D721Med (cell line): Measurements from ENCODE around the gene LRFN2.

ENCODE experiments used
- DNase-seq: peaks from one replicate; pipeline ENCODE4 v3.0.0; 2011; ENCODE audit warnings: low spot score; ENCODE audit not compliant: insufficient read length
- FAIRE-seq: peaks from 2 replicates; lab custom pipeline; 2011; peaks lifted over from hg19 to GRCh38; lab: Jason Lieb, UNC
- TF ChIP-seq, protein P1 (sequence below): IDR thresholded peaks from 2 replicates; pipeline ENCODE4 v1.5.1; 2012; ENCODE audit warnings: mild to moderate bottlenecking, control low read depth; ENCODE audit not compliant: insufficient read depth; ENCODE audit errors: missing control alignments

Gene LRFN2

DNA sequence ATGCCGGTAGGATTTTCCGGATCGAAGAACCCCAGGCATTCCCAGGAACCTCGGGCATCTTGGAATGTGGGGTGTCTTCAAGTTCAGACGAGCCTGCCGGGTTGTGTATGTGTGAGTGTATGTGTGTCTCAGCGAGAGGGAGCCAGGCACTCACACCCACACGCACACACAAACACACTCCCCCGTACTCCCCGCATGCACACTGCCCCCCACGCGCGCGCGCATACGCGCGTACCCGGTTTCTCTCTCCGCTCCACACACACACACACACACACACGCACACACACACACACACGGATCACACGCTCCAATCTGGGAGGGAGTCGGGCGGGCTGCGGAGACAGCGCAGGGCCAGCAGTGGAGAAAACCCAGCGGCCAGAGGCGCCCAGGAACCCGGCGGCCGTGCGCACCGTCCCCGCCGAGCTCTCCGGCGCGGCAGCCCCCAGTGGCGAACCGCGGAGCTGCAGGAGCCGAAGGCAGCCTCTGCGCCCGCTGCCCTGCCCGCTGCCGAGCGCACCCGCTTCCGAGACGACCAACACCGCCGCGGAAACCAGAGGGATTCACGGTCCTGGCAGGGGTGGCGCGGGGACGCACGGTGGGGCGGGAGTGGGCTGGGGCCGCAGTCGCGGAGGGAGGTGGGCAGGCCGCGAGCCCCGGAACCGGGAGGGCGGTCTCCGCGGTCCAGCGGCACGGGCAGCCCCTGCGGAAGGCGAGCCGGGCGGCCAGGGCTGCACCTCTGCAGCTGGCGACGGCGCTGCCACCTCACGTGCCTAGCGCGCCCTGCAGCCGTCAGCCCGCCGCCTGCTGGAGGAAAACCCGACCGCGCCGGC lies at the start of gene LRFN2:
TSS of gene LRFN2 (minus strand) at position 125 of the 830 bp plus-strand sequence.
- FAIRE-seq (no peak), DNase-seq (no peak)
- TF ChIP-seq, protein P1, sequence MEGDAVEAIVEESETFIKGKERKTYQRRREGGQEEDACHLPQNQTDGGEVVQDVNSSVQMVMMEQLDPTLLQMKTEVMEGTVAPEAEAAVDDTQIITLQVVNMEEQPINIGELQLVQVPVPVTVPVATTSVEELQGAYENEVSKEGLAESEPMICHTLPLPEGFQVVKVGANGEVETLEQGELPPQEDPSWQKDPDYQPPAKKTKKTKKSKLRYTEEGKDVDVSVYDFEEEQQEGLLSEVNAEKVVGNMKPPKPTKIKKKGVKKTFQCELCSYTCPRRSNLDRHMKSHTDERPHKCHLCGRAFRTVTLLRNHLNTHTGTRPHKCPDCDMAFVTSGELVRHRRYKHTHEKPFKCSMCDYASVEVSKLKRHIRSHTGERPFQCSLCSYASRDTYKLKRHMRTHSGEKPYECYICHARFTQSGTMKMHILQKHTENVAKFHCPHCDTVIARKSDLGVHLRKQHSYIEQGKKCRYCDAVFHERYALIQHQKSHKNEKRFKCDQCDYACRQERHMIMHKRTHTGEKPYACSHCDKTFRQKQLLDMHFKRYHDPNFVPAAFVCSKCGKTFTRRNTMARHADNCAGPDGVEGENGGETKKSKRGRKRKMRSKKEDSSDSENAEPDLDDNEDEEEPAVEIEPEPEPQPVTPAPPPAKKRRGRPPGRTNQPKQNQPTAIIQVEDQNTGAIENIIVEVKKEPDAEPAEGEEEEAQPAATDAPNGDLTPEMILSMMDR: peak; percentile 49

DNA sequence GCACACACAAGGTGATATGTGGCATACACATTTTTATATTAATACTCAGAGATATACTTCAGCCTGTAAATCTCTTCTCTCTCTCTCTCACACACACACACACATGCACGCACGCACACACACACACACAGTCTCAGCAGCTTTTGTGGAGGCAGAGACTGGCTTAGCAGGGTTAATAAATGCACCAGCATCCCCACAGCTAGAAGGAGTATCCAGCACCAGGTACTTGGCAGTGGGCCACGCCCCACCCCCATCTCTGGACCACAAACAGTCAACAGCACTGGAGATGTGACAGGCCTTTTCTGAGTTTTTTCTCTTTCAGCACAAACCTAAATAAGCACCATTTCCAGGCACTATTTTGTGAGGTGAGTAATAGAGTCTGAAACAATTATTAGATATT lies 47.3 kb upstream of the LRFN2 start:
- TF ChIP-seq, protein P1: no peak
- FAIRE-seq: no peak

DNA sequence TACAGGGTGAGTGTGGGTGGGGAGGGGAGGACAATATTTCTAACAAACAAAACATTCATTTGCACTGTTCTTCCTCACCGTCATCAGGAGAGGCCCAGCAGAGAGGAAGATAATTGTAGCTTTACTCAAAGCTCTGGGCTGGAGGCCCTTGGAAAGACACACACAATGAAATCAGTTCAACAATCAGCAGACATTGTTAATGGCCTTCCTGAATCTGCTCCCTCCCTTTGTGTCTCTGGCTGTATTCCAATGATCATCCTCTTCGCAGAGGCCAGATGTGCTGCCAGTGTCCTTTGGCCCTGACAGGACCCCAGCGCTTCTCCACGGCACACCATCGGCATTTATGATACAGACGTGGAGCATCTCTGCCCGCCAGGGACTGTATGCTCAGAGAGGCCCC lies 44.6 kb upstream of the LRFN2 start:
- TF ChIP-seq, protein P1: no peak
- FAIRE-seq (no peak), DNase-seq (no peak)

More for the DNA sequence above, 47.3 kb upstream of the LRFN2 start:
- no peak for DNase-seq

DNA sequence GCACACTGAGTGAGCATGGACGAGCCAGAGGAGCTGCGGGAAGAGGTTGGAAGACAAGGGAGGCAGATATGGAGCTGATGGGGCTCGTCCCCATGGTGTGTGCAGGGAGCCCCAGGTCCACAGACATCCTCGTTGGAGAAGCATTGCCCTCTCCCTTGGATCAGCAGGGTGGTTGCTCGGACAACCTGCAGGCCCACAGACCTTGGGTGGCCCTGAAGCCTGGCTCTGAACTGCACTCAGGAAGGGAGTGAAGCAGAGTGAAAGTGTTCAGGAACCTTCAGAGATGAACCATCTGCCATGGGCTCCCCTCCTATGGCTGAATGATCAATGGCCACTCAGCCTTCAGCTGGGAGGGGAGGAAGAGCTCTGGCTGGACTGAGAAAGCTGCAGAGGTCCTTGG lies 43.3 kb upstream of the LRFN2 start:
- DNase-seq (no peak), FAIRE-seq (no peak)
- TF ChIP-seq, protein P1: no peak

DNA sequence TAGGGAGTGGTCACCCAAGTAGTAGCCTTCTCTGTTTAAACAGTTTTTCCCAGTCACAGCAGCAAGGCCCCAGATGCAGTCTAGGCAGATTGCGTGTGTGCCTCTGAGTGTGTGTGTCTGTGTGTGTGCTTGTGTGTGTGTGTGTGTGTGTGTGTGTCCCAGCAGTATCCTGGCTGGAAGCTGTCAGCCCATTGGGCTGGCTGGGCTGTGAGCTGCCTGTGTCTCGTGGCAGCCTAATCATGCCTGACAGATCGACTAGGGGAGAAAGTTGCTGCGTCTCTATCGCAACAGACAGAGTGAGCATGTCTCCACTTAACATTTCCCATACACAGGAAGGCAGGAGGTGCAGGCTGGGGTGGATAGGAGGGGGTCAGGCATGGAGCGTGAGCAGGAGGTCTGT lies 42.9 kb upstream of the LRFN2 start:
- TF ChIP-seq, protein P1: no peak
- no peak for FAIRE-seq
- no peak for DNase-seq

DNA sequence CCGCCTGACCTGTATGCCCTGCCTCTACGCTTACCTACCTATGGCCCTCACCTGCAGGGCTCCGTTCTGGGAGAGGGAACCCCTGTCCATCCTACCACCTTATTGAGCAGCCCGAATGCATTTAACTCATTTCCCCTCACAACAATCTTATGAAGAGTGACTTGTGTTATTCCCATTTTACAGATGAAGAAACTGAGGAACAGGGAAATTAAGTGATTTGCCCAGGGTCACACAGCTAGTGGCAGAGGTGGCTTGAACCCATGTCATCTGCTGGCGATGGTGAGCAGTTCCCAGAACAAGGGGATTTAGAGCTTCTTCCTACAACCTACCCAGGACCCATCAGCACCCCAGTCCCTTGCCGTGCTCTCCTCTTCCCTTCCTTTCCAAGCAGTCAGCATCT lies 42.3 kb upstream of the LRFN2 start:
- DNase-seq (no peak), FAIRE-seq (no peak)
- TF ChIP-seq, protein P1: no peak

DNA sequence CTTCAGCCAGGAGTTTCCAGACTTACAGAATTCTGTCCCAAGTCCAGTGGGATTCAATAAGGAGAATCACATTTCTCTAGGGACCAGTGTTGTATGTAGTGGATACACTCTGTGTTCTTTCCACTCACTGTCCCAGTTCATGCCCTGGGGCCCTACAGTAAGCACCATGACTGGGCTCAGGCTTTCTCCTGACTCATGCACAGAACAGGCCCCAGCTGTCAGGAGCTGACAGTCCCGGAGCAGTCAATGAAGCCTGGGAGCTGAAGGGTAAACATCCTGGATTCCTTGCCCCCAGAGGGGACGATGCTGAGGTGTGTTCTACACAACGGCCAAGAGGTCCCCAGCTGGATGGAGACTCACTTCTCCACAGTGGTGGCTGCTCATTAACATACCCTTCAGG lies 40.2 kb upstream of the LRFN2 start:
- no peak for DNase-seq
- no peak for FAIRE-seq
- TF ChIP-seq, protein P1: no peak
